ENCODE data around the gene AGPAT2.

The AGPAT2 gene

GRCh38 chr9:136659861-136660784 lies 27.1 kb downstream of the AGPAT2 start:
- no peak for DNase-seq

DNA sequence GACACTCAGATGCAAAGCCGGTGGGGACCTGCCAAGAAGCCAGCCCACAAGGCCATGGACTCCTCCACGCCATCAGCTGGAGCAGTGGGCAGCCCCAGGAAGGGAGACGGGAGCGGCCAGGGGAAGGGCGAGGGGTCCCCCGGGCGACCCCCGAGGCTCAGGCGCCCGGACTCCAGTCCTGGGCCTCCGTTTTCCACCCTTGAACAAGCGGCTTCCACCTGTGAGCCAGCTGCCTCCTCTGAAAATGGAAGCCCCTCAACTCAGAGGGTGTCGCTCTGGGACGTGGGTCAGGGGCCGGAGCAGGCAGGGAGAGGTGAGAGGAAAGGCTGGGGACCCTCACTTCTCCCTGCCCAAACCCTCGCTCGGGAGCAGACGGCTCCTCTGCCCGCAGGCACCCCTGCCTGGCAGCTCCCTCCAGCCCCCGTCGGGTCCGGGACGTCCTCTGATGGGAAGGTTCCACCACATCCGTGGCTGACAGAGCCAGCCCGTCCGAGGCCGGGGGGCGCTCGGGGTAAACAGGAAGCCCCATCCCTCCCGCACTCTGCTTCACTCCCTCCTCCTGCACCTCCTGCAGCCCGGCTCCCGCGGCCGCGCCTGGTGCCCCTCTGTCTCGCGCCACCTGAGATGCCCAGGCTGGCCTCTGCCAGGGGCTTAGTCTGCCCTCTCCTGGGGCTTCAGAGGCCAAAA lies 28.3 kb downstream of the AGPAT2 start:
- DNase-seq, result no peak

DNA sequence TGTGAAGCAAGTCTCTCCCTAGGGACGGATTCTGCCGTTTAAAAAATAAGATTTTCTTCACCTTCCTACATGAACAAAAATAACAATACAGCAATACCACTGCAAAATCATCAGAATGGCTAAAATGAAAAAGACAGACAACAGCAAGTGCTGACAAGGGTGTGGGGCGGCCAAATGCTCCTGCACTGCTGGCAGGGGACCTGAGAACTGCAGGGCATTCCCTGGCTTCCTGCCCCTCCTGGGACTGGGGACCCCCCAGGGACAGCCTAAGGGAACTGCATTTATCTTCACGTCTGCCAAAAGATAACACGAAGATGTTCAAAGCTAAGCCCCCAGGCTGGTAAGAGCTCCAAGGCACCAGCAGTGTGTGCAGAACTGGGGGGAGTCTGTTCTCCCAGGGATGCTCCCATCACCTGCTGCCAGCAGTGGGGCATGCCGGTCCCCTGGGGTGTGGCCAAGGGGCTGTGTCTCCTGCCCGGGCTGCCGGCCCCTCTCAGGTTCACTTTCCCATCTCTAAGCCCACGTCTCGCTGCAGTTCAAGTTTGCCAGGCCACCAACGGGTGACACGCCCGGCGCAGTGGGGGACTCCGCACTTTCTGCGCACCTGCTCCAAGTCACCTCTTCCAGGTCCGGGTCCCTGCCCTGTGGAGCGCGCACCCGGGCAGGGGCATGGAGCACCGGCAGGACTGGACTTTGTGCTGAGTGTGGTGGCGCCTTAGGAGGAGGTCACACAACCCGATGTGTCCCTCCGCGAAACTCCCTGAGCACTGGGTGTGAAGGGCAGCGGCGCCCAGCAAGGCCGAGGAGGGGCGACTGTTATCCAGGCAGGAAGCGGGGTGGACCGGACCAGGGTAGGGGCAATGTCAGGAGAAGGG lies 29.0 kb downstream of the AGPAT2 start:
- DNase-seq, result no peak

GRCh38 chr9:136656795-136657611 lies 30.3 kb downstream of the AGPAT2 start:
- no peak for DNase-seq

DNA sequence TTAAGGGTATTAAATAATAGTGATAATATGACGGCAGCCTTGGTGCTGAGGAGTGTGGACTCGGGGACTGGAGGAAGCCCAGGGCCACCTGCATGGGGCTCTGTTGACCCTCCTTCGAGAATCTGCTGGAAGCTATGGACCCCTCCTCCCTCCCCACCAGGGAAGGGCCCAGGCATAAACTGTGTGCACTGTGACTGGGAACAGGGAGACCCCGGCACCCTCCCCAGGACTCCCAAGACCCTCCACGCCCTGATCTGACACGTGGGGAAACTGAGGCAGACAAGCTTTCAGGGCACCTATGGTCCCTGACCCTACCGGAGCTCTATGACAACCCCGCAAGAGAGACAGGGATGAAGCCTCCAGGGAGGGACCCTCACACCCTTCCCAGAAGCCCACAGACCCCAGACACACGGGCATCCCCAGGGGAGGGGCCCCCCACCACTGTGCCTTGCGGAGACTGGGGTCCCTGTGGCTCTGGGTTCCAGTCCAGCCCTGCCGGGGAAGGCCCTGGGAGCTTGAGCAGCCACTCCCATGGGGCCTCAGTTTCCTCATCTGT lies 31.0 kb downstream of the AGPAT2 start:
- no peak for DNase-seq

GRCh38 chr9:136655536-136656182 lies 31.6 kb downstream of the AGPAT2 start:
- no peak for DNase-seq

DNA sequence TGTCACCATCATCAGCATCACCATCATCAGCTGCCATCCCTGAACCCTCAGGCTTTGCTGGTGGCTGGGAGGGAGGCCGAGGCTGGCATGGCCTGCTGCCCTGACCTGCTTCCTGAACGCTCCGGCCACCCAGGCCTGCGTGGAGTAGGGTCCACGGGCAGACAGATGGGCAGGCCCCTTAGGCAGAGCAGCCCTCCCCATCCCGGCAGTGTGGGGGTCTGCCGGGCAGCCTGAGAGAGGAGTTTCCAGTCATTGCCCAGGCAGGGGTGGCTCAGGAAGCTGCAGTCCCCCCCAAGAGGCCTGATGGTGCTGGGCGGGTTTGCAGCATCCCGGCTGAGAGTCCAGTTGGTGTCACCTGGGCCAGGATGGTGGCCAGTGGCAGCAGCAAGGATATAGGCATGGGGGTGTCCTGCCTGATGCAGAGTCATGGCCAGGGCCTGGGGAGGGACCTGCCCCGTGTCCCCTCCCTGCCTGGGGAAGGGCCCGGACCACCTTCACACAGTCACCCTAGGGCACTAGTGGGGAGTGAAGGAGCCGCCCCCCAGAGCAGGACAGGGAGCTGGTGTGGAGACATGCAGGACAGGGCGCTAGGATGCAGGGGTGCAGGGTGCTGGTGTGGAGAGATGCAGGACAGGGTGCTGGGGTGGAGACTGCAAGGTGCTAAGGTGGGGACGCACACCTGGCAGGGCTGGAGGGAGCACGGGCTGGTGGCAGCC lies 32.3 kb downstream of the AGPAT2 start:
- DNase-seq, result no peak

DNA sequence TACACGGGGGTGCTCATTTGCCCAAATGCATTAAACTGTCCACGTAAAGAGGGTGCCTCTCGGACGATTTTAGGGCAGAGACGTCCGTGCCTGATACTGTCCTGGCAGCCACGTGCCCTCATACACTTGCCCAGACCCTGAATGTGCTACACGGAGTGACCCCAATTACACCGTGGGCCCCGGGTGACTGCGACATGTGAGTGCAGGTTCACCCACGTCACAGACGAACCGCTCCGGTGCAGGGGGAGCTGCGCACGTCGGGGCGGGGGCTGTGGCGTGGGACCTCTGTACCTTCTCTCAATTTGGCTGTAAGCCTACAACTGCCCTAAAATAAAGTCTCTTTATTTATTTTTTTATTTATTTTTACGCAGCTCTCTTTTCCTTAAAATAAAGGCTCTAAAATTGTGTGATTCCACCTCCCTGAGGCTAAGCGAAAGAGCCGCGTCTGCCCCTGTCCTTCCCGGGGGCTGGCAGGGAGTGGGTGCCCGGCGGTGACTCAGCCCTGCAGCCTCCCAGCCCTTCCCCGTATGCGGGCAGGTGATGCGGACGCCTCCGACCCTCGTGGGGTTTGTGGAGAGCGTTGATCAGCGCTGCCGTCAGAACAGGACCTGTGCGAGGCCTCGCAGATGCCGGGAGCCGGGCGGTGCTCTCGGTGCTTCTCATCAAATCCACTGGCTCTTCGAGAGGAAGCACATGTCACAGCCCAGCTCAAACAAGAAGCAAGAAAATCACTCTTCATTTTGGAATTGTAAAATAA lies 33.8 kb downstream of the AGPAT2 start:
- no peak for DNase-seq

- no peak for DNase-seq
Measured at GRCh38 chr9:136651860-136652259, 35.4 kb downstream of the AGPAT2 start.

DNA sequence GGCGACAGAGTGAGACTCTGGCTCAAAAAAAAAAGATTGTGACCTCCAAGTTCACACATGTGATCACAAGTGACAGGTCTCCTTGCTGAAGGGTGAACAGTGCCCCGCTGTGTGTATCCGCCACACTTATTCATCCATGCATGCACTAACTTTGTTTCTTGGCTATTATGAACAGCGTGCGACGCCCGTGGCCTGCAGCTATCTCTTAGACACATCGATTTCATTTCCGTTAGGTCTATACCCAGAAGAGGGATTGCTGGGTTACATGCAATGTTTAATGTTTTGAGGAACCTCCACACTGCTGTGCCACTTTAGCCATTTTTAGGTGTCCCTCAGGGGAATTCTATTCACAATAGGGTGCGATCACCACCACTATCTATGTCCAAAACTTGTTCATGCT lies 36.6 kb downstream of the AGPAT2 start:
- no peak for DNase-seq

- DNase-seq, result no peak
Measured at GRCh38 chr9:136650021-136650420, 37.2 kb downstream of the AGPAT2 start.

GRCh38 chr9:136648751-136649150 lies 38.5 kb downstream of the AGPAT2 start:
- no peak for DNase-seq

DNA sequence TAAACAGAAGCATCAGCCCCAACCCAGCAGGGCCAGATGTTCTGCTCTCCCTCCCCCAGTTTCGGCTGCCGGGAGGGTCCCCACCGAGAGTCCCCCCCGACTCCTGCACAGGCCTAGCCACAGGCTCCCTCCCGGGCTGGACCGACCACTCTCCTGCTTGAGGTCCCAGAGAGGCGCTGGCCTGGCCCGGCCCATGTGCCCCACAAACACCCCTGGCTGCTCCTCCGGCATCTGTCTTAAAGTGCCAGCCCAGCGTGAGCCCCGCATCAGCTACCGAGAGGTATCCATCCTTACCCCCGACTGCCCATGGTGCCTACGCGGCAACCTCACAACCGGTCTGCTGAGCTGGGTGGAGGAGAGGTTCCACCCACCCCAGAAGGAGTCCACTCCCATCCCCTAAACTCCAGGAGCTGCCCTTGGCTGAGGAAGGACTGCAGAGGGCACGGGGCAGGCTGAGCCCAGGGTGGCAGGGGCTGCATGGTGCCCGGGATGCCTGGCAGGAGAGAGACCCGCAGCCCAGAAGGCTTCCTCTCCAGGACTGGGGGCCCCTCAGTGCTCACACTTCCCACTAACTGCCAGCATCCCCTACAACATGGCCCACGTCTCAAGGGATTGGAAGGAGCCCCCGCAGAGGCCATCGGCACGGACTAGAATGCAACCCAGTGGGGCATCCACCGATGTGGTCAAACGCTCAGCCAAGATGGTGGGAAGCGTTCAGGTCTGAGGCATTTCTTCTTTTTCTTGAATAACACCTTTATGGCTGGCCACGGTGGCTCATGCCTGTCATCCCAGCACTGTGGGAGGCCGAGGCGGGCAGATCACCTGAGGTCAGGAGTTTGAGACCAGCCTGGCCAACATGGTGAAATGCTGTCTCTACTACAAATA lies 40.2 kb downstream of the AGPAT2 start:
- no peak for DNase-seq

DNA sequence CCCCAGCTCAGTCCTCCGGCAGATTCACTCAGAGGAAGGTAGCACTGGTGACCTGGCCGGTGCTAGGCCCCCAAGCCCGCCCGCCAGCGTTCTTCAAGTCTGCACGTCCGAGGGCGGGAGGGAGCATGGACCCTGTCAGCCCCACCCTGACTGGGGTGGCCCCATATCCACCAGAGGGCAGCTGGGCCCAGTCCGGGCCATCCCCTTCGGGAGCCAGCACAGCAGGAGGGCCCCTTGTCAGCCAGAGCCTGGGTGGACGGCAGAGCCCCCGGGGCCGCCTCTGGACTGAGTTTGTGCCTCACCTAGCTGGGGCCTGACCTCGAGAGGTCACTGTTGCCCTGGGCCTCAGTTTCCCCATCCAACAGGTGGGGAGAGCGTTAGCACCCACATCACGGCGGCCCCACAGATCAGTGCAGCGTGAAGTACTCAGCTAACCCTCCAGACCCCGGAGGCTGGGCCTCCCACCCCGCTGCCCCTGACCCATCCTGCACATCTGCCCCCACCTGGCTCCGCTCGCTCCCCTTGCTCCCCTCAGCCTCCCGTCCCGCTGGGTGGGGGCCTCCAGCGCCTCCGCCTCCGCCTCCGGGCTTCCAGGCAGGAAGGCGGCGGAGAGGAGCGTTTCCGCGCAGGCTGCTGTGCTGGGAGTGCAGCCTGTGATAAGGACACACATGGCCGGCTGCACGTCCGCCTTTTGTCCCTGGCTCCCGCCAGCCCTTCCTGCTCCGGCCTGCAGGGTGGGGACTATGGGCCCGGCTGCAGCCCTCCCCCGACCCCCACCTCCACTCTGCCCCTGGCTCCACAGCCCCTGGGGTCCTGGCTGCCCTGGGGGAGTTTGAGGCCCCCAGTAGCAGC lies 41.1 kb downstream of the AGPAT2 start:
- no peak for DNase-seq

- no peak for DNase-seq
Measured at GRCh38 chr9:136645352-136645902, 41.8 kb downstream of the AGPAT2 start.

DNA sequence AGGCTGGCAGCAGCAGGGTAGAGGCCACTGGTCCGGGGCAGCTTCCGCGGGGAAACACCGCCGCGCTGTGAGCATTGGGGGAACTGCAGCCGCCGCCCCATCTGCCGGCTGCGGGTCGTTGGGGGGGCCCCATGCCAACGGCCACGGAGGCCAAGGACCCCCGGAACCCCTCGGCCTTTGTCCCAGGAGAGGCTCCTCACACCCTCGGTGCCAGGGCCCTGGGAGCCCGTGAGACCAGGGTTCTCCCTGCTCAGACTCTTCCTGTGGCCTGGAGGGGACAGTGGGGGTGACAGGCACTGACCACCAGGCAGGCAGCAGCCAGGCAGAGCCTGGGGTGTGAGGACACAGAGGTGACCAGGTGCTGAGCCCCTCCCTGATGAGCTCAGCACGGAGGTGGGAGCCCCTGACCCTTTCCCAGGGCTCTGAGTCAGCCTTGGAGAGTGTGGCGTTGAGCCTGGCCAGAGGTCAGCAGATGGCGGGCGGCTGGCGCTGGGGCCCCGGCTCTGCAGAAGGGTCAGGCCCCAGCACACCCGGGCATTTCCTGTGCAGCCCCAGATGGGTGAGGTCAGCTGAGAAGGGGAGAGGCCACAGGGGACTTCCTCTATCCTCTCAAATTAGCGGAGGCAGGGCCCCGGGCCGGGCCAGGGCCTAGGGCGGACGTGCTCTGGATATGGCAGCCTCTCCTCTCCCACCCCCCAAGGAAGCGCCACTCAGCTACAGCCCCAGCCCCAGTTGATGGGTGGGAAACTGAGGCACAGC lies 42.5 kb downstream of the AGPAT2 start:
- DNase-seq, result no peak

- peak; percentile 9 for DNase-seq
Measured at GRCh38 chr9:136644343-136644592, 43.0 kb downstream of the AGPAT2 start.

All from NCI-H526 treated with DMSO at 0.1 percent for 48 hours (cell line).